ENCODE results near the gene EFNA3. TPM values are rescaled to one million over a fixed set of nuclear protein-coding genes. Genes with fewer than 3 reads are reported as not detected.

EFNA3 gene
- total RNA-seq, 1 donor from 2014 or later = 2.9 TPM

DNA sequence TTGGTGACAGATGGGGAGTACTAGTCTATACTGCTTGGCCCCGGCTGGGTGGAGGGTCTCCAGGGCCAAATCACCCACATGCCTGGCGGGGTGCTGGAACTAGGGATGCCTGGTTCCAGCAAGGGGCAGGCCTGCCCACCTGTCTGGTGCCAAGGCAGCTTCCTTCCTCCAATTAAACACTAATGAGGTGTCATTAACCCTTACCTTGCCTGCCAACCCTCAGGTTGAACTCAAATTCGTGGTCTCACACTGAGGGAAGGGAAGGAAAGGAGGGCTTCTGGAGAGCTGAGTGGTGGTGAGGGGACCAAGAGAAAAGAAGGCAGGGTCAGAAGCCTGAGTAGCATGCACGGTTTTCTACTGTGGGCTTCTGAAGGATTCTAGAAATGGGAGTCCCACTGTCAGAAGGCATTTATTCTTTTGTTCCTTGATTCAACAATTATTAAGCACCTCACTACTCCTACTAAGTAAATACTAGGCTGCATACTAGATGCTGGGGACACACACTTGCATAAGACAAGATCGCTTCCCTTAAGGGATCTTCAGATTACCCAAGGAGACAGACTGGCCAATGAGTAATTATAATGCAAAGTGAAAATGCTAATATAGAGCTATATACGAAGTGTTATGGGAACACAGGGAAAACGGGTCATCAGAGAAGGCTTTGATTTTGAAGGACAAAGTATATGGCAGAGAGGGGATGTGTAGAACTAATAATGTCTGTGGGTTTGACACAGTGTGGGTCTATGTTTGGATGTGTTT is 5.9 kb upstream of the EFNA3 start:
- H3K4me1 ChIP-seq (ENCODE audit: insufficient read depth, low read length) = peaks cover 7% of the 10 kb centered on the region
- H3K4me2 ChIP-seq (ENCODE audit: low read length) = no peak overlapping the region
- H3K9me3 ChIP-seq (ENCODE audit: insufficient read depth, low read depth, low read length) = no peaks in the 10 kb centered on the region
- no peaks in the 10 kb centered on the region for H3K79me2 ChIP-seq (ENCODE audit: insufficient read depth, low read length)
- no peak overlapping the region for H2AFZ ChIP-seq (ENCODE audit: low read depth, low read length)
- no peak overlapping the region for H3K27ac Mint-ChIP-seq (ENCODE audit: unreplicated experiment)
- H3K4me3 ChIP-seq (ENCODE audit: insufficient read depth, low read depth, low read length) = no peak overlapping the region
- peaks cover 30% of the 10 kb centered on the region for H3K27me3 Mint-ChIP-seq (ENCODE audit: low read depth, unreplicated experiment)
- H4K20me1 ChIP-seq (ENCODE audit: insufficient read depth, low read length) = peaks cover 14% of the 10 kb centered on the region
- H3K9ac ChIP-seq (ENCODE audit: low read length) = no peak overlapping the region
- peaks cover 20% of the 10 kb centered on the region for H3K27me3 ChIP-seq (ENCODE audit: insufficient read depth, low read length)
- H3K36me3 Mint-ChIP-seq (ENCODE audit: low read depth, unreplicated experiment) = peaks cover 2% of the 10 kb centered on the region
- no peak for DNase-seq (ENCODE audit: low read depth)
- no peak overlapping the region for H3K4me3 Mint-ChIP-seq (ENCODE audit: unreplicated experiment)
- H3K36me3 ChIP-seq (ENCODE audit: insufficient read depth, low read length) = peaks cover 4% of the 10 kb centered on the region
- no peaks in the 10 kb centered on the region for H3K9me3 Mint-ChIP-seq (ENCODE audit: unreplicated experiment)
- FAIRE-seq = no peak
- H3K4me1 Mint-ChIP-seq (ENCODE audit: low read depth, unreplicated experiment) = peaks cover 10% of the 10 kb centered on the region
- H3K27ac ChIP-seq (ENCODE audit: low read depth, low read length) = no peak overlapping the region
- TF ChIP-seq, protein P1, sequence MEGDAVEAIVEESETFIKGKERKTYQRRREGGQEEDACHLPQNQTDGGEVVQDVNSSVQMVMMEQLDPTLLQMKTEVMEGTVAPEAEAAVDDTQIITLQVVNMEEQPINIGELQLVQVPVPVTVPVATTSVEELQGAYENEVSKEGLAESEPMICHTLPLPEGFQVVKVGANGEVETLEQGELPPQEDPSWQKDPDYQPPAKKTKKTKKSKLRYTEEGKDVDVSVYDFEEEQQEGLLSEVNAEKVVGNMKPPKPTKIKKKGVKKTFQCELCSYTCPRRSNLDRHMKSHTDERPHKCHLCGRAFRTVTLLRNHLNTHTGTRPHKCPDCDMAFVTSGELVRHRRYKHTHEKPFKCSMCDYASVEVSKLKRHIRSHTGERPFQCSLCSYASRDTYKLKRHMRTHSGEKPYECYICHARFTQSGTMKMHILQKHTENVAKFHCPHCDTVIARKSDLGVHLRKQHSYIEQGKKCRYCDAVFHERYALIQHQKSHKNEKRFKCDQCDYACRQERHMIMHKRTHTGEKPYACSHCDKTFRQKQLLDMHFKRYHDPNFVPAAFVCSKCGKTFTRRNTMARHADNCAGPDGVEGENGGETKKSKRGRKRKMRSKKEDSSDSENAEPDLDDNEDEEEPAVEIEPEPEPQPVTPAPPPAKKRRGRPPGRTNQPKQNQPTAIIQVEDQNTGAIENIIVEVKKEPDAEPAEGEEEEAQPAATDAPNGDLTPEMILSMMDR (IDR thresholded peaks at IDR 0.05; ENCODE audit: insufficient read depth, low read depth, low read length) = no peak
- TF ChIP-seq EZH2 (IDR thresholded peaks at IDR 0.05; ENCODE audit: insufficient read depth, low read length) = no peak

DNA sequence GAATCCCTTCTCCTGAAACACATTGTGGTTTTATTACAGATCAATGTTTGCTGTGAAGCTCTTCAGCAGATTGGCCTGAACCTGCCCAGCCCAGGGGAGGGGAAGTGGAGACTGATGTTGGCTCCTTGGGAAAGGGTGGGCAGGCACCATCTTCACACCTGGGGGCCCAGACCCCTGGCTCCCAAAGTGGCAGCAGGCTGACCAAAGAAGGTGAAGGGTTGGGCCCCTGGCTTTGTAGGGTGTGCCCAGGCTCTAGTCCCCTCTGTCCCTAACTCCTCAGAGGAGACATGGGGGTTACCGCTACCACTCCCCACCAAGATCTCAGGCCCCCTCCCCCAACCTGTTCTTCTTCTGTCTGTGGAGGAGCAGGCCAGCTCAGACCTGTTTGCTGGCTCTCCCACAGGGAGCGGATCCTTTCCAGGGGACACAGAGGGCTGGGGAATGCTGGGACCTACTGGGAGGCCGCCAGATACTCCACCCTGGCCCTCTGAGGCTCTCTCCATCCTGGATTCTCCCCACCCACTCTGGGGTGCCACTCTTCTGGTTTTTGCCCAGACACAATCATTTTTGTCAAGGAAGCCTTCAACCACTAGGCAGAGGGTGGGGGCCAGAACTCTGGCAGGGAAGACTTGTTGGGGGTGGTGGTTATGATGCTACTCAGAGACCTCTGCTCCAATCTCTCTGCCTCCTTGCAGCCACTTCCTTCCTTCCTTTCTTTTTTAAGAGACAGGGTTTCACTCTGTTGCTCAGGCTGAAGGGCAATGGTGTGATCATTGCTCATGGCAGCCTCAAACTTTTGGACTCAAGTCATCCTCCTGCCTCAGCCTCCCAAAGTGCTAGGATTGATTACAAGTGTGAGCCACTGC is 5.0 kb upstream of the EFNA3 start:
- no peaks in the 10 kb centered on the region for H3K79me2 ChIP-seq (ENCODE audit: insufficient read depth, low read length)
- H3K9me3 Mint-ChIP-seq (ENCODE audit: unreplicated experiment) = no peaks in the 10 kb centered on the region
- peaks cover 3% of the 10 kb centered on the region for H3K36me3 ChIP-seq (ENCODE audit: insufficient read depth, low read length)
- no peak overlapping the region for H3K4me3 Mint-ChIP-seq (ENCODE audit: unreplicated experiment)
- DNase-seq (ENCODE audit: low read depth) = no peak
- FAIRE-seq = no peak
- no peak overlapping the region for H3K9ac ChIP-seq (ENCODE audit: low read length)
- H3K4me3 ChIP-seq (ENCODE audit: insufficient read depth, low read depth, low read length) = no peak overlapping the region
- peaks cover 12% of the 10 kb centered on the region for H4K20me1 ChIP-seq (ENCODE audit: insufficient read depth, low read length)
- TF ChIP-seq, protein P1 (IDR thresholded peaks at IDR 0.05; ENCODE audit: insufficient read depth, low read depth, low read length) = no peak
- TF ChIP-seq EZH2 (IDR thresholded peaks at IDR 0.05; ENCODE audit: insufficient read depth, low read length) = no peak
- no peaks in the 10 kb centered on the region for H3K9me3 ChIP-seq (ENCODE audit: insufficient read depth, low read depth, low read length)
- no peak overlapping the region for H3K4me2 ChIP-seq (ENCODE audit: low read length)
- H3K27me3 Mint-ChIP-seq (ENCODE audit: low read depth, unreplicated experiment) = peaks cover 30% of the 10 kb centered on the region
- H3K27me3 ChIP-seq (ENCODE audit: insufficient read depth, low read length) = peaks cover 20% of the 10 kb centered on the region
- H3K27ac ChIP-seq (ENCODE audit: low read depth, low read length) = no peak overlapping the region
- no peak overlapping the region for H2AFZ ChIP-seq (ENCODE audit: low read depth, low read length)
- peaks cover 12% of the 10 kb centered on the region for H3K4me1 ChIP-seq (ENCODE audit: insufficient read depth, low read length)
- peaks cover 7% of the 10 kb centered on the region for H3K4me1 Mint-ChIP-seq (ENCODE audit: low read depth, unreplicated experiment)
- H3K36me3 Mint-ChIP-seq (ENCODE audit: low read depth, unreplicated experiment) = peaks cover 2% of the 10 kb centered on the region
- no peak overlapping the region for H3K27ac Mint-ChIP-seq (ENCODE audit: unreplicated experiment)
